ENCODE results near the gene PPP1R16B. TPM values are rescaled to one million over a fixed set of nuclear protein-coding genes. Genes with fewer than 3 reads are reported as not detected.

PPP1R16B gene
- not detected in 2 replicates for total RNA-seq

GRCh38 chr20:38805502-38805957 lies at the start of gene PPP1R16B:
PPP1R16B (plus strand) TSS chr20:38805697; CDS start chr20:38835926, 30,229 bp downstream.

GRCh38 chr20:38926142-38926933 lies 120.8 kb downstream of the PPP1R16B start, which contains the start of gene FAM83D:
FAM83D (plus strand) TSS chr20:38926417; CDS start chr20:38926443, 26 bp downstream.

GRCh38 chr20:38962044-38962927 lies 156.8 kb downstream of the PPP1R16B start, which contains the start of gene DHX35:
DHX35 (plus strand) TSS chr20:38962344; CDS start chr20:38962368, 24 bp downstream.

Other genes starting within 250 kb of the PPP1R16B start
- gene ADIG, start 224.5 kb upstream of the PPP1R16B start, total RNA-seq = not detected in 2 replicates
- gene ARHGAP40, start 203.9 kb upstream of the PPP1R16B start, total RNA-seq = 0.34 and 1.6 TPM in 2 replicates
- not detected in 2 replicates for gene SLC32A1, start 81.2 kb upstream of the PPP1R16B start, total RNA-seq
- gene ACTR5, start 57.2 kb upstream of the PPP1R16B start, total RNA-seq = 7.3 and 8.9 TPM in 2 replicates
- gene FAM83D, start 120.7 kb downstream of the PPP1R16B start, total RNA-seq = 17.0 and 68.2 TPM in 2 replicates
- gene DHX35, start 156.6 kb downstream of the PPP1R16B start, total RNA-seq = 9.8 and 14.7 TPM in 2 replicates

Data from hair follicular keratinocyte (primary cell).